ENCODE measurements around the gene NR2C2. TPM values are rescaled to one million over a fixed set of nuclear protein-coding genes. Genes with fewer than 3 reads are reported as not detected.

The NR2C2 gene
- total and polyA plus RNA-seq, 4 donors, result 3.3 to 21.8 (median 14.5) TPM

DNA sequence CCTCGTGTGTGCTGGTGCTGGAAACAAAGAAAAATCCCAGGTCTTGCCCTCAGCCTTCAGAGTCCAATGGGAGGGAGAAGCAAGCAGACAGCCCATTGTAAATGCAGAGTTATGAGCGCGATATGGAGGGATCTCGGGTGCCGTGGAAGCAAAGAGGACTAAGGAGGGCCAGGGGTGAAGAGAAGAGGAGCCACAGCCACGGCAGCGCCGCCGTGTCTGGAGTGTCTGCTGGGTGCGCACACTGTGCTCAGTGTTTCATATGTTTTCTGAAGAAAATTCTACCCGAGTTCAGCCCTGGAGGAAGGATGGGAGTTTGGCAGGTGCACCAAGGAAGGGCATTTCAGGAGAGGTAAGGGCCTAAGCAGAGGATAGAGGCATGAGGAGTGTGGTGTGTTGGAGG lies 35.7 kb upstream of the NR2C2 start:
- Histone ChIP-seq H3K4me3 (ENCODE audit: low read depth in 1 of 3, low read length in 3 of 3) (no peak overlapping the region), H3K27ac (ENCODE audit: low read depth in 1 of 2, low read length in 2 of 2) (no peak overlapping the region), H3K4me1 (ENCODE audit: control insufficient read depth in 4 of 4, insufficient read depth in 4 of 4, low read length in 3 of 4) (peaks cover 6 to 24% (median 16%) of the 10 kb centered on the region in 4 donors), H3K27me3 (ENCODE audit: control insufficient read depth in 4 of 4, insufficient read depth in 4 of 4, low read length in 3 of 4) (no peaks in the 10 kb centered on the region), H3K36me3 (ENCODE audit: control insufficient read depth in 4 of 4, insufficient read depth in 3 of 4, low read depth in 1 of 4, low read length in 3 of 4) (no peaks in the 10 kb centered on the region), H3K9me3 (ENCODE audit: control insufficient read depth in 4 of 4, low read length in 3 of 4) (no peaks in the 10 kb centered on the region), H3K9ac (ENCODE audit: low read depth in 1 of 2, low read length in 2 of 2) (no peak overlapping the region)
- 93% methylated on average over 11 of the region's 11 CpGs for WGBS
- DNase-seq (ENCODE audit: low spot score), result no peak
- no peak for TF ChIP-seq RXRA (IDR thresholded peaks at IDR 0.05)
- TF ChIP-seq FOXA1 (IDR thresholded peaks at IDR 0.05), result no peak
- no peak for TF ChIP-seq FOXA2 (IDR thresholded peaks at IDR 0.05)

DNA sequence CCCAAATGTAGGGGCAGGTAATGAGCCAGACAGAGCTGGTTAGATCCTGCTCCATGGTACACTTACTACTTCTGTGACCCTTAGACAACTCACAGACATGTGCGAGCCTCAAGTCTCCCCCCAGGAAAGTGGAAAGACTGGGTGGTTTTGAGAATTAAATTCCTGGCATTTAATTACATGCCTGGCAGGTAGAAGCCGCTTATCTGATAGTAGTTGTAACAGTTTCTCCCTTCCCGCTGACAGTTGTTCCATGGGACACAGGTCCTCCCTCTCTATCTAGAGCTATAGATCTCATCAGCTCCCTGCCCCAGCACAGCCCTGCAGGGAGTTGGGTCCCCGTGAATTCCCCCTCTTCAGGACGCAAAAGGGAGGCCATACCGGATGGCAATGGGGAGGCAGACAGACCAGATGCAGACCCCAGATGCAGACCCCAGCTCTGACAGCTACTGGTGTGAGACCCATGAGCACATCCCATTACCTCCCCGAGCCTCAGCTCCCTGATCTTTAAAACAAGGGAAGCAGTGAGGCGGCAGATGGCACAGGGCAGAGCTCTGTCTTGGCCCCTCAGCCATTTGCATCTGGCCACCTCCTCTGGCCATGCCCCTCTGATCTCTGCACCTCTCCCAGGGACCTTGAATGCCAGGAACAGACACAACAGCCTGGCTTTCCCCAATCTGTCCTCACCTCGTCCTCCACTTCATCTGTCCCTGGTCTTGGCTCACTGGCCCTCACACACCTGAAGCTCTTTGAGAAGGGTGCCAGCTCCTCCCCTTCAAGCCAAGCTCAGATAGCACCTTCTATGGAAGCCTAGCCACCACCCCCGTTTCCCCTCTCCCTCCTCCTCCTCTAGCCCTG lies 34.1 kb upstream of the NR2C2 start:
- no peak overlapping the region for H3K9ac ChIP-seq (ENCODE audit: low read depth in 1 of 2, low read length in 2 of 2)
- 93% methylated on average over 10 of the region's 10 CpGs for WGBS
- no peaks in the 10 kb centered on the region for H3K9me3 ChIP-seq (ENCODE audit: control insufficient read depth in 4 of 4, low read length in 3 of 4)
- no peaks in the 10 kb centered on the region for H3K27me3 ChIP-seq (ENCODE audit: control insufficient read depth in 4 of 4, insufficient read depth in 4 of 4, low read length in 3 of 4)
- H3K4me3 ChIP-seq (ENCODE audit: low read depth in 1 of 3, low read length in 3 of 3), result no peak overlapping the region
- DNase-seq (ENCODE audit: low spot score), result no peak
- peaks cover 6 to 24% (median 16%) of the 10 kb centered on the region in 4 donors for H3K4me1 ChIP-seq (ENCODE audit: control insufficient read depth in 4 of 4, insufficient read depth in 4 of 4, low read length in 3 of 4)
- no peak for TF ChIP-seq HNF4G (IDR thresholded peaks at IDR 0.05)
- TF ChIP-seq, protein P1, sequence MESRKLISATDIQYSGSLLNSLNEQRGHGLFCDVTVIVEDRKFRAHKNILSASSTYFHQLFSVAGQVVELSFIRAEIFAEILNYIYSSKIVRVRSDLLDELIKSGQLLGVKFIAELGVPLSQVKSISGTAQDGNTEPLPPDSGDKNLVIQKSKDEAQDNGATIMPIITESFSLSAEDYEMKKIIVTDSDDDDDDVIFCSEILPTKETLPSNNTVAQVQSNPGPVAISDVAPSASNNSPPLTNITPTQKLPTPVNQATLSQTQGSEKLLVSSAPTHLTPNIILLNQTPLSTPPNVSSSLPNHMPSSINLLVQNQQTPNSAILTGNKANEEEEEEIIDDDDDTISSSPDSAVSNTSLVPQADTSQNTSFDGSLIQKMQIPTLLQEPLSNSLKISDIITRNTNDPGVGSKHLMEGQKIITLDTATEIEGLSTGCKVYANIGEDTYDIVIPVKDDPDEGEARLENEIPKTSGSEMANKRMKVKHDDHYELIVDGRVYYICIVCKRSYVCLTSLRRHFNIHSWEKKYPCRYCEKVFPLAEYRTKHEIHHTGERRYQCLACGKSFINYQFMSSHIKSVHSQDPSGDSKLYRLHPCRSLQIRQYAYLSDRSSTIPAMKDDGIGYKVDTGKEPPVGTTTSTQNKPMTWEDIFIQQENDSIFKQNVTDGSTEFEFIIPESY (IDR thresholded peaks at IDR 0.05), result no peak
- no peak for TF ChIP-seq REST (IDR thresholded peaks at IDR 0.05)
- H3K36me3 ChIP-seq (ENCODE audit: control insufficient read depth in 4 of 4, insufficient read depth in 3 of 4, low read depth in 1 of 4, low read length in 3 of 4), result no peaks in the 10 kb centered on the region
- no peak overlapping the region for H3K27ac ChIP-seq (ENCODE audit: low read depth in 1 of 2, low read length in 2 of 2)

DNA sequence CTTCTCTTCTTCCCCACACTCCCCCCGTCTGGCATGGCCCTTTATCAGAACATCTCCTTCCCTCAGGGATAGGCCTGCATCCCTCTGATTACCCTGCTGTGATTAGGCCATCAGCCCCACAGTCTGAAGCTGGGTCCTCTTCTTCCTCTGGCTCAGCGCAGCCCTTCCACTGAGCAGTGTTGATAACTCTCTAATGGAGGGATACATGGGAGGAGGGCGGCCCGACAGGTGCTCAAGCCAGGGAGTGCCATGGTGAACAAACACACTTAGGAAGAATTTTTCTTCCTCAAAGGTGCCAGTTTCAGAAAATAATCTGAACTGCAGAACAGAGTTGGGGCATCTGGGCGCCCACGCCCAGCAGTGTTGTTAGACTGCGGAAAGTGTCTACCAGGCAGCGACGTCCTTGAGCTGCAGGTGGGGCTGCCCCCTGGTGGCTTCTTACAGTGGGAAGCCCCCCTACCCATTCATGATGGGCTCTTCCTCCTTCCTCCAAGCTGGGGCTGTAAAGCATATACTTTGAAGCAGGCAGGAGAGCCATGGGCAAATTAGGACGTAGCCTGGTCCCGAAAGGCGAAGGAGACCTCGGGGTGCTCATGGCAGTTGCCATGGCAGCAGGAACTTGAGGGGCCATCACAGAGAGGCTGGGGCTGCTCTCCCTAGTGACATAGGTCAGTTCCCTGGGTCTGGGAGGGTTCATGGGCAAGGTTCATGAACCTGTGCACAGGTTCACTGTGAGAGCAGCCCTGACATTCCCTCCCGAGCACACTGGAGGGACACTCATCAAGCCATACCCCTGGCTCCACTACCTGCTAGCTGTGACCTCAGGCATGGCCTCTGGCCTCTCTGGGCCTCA lies 33.2 kb upstream of the NR2C2 start:
- DNase-seq (ENCODE audit: low spot score), result no peak
- peaks cover 6 to 24% (median 16%) of the 10 kb centered on the region in 4 donors for H3K4me1 ChIP-seq (ENCODE audit: control insufficient read depth in 4 of 4, insufficient read depth in 4 of 4, low read length in 3 of 4)
- H3K36me3 ChIP-seq (ENCODE audit: control insufficient read depth in 4 of 4, insufficient read depth in 3 of 4, low read depth in 1 of 4, low read length in 3 of 4), result no peaks in the 10 kb centered on the region

More for the DNA sequence above, 33.2 kb upstream of the NR2C2 start:
- 86% methylated on average over 14 of the region's 14 CpGs for WGBS
- Histone ChIP-seq H3K4me3 (ENCODE audit: low read depth in 1 of 3, low read length in 3 of 3) (no peak overlapping the region), H3K27me3 (ENCODE audit: control insufficient read depth in 4 of 4, insufficient read depth in 4 of 4, low read length in 3 of 4) (no peaks in the 10 kb centered on the region), H3K9ac (ENCODE audit: low read depth in 1 of 2, low read length in 2 of 2) (no peak overlapping the region), H3K27ac (ENCODE audit: low read depth in 1 of 2, low read length in 2 of 2) (peak overlapping the region in 1 of 2 donors; percentile 27), H3K9me3 (ENCODE audit: control insufficient read depth in 4 of 4, low read length in 3 of 4) (no peaks in the 10 kb centered on the region)
- TF ChIP-seq JUND (IDR thresholded peaks at IDR 0.05) (no peak), RXRA (IDR thresholded peaks at IDR 0.05) (peak in 1 of 2 donors; percentile 77), HNF4A (conservative IDR thresholded peaks at IDR 0.05) (peak; percentile 48 to 78), TAF1 (conservative IDR thresholded peaks at IDR 0.05) (no peak), CTCF (IDR thresholded peaks at IDR 0.05; ENCODE audit: low read depth, low read length, missing input control) (peak; percentile 2)
